ENCODE data around the gene SIX4. TPM values are rescaled to one million over a fixed set of nuclear protein-coding genes. Genes with fewer than 3 reads are reported as not detected.
A peak's percentile ranks its signal among the peaks of the same experiment; 100 is the strongest.

SIX4 gene
- total RNA-seq, 1 experiment from 2014 or later: 13.6 TPM

DNA sequence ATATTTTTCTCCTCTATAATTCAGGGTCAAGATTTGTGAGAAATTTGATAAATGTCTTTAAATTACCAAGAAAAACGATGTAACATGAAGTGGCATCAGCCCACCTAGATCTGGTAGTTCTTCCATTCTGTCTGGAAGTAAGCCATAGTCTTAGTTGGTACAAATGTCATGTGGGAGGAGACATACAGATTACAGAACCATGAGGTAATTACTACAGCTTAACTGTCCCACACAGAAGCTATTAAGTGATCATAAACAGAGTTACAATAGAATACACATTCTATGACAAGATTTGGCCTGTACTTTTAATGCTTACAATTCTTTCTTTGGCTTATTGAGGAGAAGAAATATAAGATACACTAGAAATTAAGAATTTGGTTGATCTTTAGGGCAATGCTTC lies 61.2 kb downstream of the SIX4 start:
- Histone ChIP-seq H3K36me3 (ENCODE audit: insufficient read depth, low read length, poor library complexity, severe bottlenecking) (no peaks in the 10 kb centered on the region), H3K27me3 (replicated peaks; ENCODE audit: insufficient read depth, low read depth, low read length, poor library complexity) (no peaks in the 10 kb centered on the region), H3K4me3 (ENCODE audit: low read depth, low read length, poor library complexity, severe bottlenecking) (no peak overlapping the region), H3K27ac (ENCODE audit: low read depth, low read length, poor library complexity, severe bottlenecking) (no peak overlapping the region), H3K9me3 (ENCODE audit: low read depth, low read length, poor library complexity, severe bottlenecking) (no peaks in the 10 kb centered on the region), H3K4me1 (ENCODE audit: insufficient read depth, low read length, poor library complexity, severe bottlenecking) (peaks cover 29% of the 10 kb centered on the region)
- POLR2A ChIA-PET (ENCODE audit: low non-redundant PET): no interaction called here
- intact Hi-C loops (cut with micrococcal nuclease; ENCODE audit: unreplicated experiment): no loop called here
- peak; percentile 59 for DNase-seq (ENCODE audit: low spot score)
- no TSS peak for BruUV-seq (replicated peaks)
- no peak for TF ChIP-seq EZH2 (IDR thresholded peaks at IDR 0.05; ENCODE audit: borderline replicate concordance, low read depth, low read length, poor library complexity, severe bottlenecking)
- no peak for TF ChIP-seq CTCF (conservative IDR thresholded peaks at IDR 0.05; ENCODE audit: low read depth, low read length)
- CTCF ChIA-PET: no interaction called here

GRCh38 chr14:60661721-60662120 lies 62.4 kb downstream of the SIX4 start:
- ChIA-PET CTCF (no interaction called here), POLR2A (ENCODE audit: low non-redundant PET) (no interaction called here)
- no TSS peak for BruUV-seq (replicated peaks)
- no peak for DNase-seq (ENCODE audit: low spot score)
- TF ChIP-seq EZH2 (IDR thresholded peaks at IDR 0.05; ENCODE audit: borderline replicate concordance, low read depth, low read length, poor library complexity, severe bottlenecking) (no peak), CTCF (conservative IDR thresholded peaks at IDR 0.05; ENCODE audit: low read depth, low read length) (no peak)
- H3K27ac ChIP-seq (ENCODE audit: low read depth, low read length, poor library complexity, severe bottlenecking): no peak overlapping the region
- H3K36me3 ChIP-seq (ENCODE audit: insufficient read depth, low read length, poor library complexity, severe bottlenecking): no peaks in the 10 kb centered on the region
- no peak overlapping the region for H3K4me3 ChIP-seq (ENCODE audit: low read depth, low read length, poor library complexity, severe bottlenecking)
- intact Hi-C loops (cut with micrococcal nuclease; ENCODE audit: unreplicated experiment): no loop called here
- H3K4me1 ChIP-seq (ENCODE audit: insufficient read depth, low read length, poor library complexity, severe bottlenecking): peaks cover 34% of the 10 kb centered on the region
- H3K27me3 ChIP-seq (replicated peaks; ENCODE audit: insufficient read depth, low read depth, low read length, poor library complexity): no peaks in the 10 kb centered on the region
- no peaks in the 10 kb centered on the region for H3K9me3 ChIP-seq (ENCODE audit: low read depth, low read length, poor library complexity, severe bottlenecking)

Other genes with a start within 250 kb of the SIX4 start
- 1.5 and 3.1 TPM in 2 replicates for gene C14orf39, start 238.3 kb downstream of the SIX4 start, total RNA-seq (2021)
- gene SIX6, start 215.2 kb downstream of the SIX4 start, total RNA-seq (2021): 0.13 and 0.28 TPM in 2 replicates
- gene SIX1, start 74.9 kb downstream of the SIX4 start, total RNA-seq (2021): 24.0 and 25.0 TPM in 2 replicates
- 70.9 and 79.6 TPM in 2 replicates for gene MNAT1, start 10.4 kb upstream of the SIX4 start, total RNA-seq (2021)

All from A673 (cell line).